HG03354 (cell line): ENCODE results near the gene ENC1.
A peak's percentile ranks its signal among the peaks of the same experiment; 100 is the strongest.

Experiments
- ATAC-seq: cut with Tn5 transposase; IDR thresholded peaks from one replicate; pipeline ENCODE4 v1.9.1; 2021; ENCODE audit warnings: mild to moderate bottlenecking; ENCODE audit not compliant: unreplicated experiment, poor library complexity, severe bottlenecking

The ENC1 gene

DNA sequence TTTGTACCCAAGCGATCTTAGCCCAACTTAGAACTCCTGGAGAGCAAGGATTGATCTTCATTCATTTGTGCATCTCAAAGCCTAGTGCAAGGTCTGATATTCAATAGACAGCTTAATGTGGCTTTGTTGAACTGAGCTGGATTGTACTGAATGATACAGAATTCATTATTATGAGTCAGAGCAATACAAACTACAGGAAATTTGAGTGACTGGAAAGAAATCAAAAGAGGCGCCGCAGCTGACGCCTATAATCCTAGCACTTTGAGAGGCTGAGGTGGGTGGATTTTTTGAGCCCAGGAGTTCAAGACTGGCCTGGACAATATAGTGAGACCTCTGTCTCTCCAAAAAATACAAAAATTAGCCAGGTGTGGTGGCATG is 58.6 kb downstream of the ENC1 start:
- no peak for ATAC-seq

DNA sequence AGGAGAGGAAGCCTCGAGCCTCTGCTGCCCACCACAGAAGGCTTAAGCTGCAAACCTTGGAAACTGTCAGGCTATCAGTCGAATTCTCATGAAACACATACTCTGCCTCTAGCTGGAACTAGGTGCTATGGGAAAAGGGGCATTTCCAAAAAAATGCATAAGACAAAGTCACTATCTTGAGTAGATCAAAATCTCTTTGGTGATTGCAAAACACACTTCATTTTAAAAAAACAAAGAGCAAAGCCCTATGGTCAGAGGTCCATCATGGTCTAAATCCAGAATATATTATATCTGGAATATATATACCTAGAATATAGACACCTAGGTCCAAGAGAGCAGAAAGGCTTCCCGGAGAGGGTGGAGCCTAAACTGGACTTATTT is 59.8 kb downstream of the ENC1 start:
- ATAC-seq = no peak

DNA sequence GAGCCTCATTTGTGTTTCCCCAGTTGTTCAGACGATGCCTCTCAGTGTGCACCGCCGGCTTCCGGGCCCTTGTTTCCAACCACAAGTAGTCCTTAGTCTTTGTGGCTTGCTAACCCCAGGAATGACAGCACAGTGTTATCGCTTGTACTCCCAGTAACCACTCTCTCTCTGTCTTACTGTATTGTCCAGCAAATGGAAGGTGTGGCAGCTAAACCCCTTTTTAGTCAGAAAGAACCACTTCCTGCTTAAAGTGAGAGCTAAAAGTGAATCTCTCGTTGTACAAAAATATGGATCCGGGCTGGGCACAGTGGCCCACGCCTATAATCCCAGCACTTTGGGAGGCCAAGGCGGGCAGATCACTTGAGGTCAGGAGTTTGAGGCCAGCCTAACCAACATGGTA is 61.3 kb downstream of the ENC1 start:
- ATAC-seq = peak; percentile 64

DNA sequence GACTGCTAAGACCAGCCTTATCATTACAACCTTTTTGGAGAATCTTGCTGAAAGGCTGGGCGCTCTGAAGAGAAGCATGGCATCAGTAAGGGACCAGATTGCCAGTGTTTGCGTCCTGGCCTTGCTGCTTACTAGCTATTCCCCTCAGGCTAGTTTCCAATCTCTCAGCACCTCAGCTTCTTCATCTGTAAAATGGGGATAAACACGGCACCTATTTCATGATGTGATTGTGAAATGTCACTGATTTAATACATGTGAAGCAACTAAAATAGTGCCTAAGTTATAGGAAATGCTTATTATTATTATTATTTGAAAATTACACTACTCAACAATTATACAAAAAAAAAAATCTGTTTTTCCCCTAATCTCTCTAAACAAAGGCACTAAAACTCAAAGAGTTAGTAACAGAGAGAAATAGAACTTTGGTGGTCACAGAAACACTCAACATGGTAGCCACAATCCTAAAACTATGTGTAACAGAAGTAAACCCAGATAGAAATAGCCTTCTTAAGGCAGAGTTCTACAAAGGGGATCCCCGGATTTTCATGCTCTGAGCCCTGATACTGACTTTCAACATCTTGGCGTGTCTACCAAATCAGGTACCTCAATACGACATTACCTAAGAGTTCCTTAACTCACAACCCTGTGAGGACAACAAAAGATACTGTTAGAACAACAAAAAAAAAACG is 62.0 kb downstream of the ENC1 start:
- no peak for ATAC-seq
